Measurements from ENCODE around the gene AOPEP. TPM values are rescaled to one million over a fixed set of nuclear protein-coding genes. Genes with fewer than 3 reads are reported as not detected.

The AOPEP gene
- total and polyA plus RNA-seq, 11 donors = 105 to 310 (median 185) TPM

- 27 to 52% (median 29%) methylated on average over 3 of the region's 3 CpGs for WGBS, 4 donors
- Histone ChIP-seq H3K27ac (peak overlapping the region in 10 of 12 donors; percentile 29 to 98 (median 88)), H3K4me3 (peak overlapping the region in 5 of 12 donors; percentile 2 to 12 (median 7)), H3K36me3 (no peaks in the 10 kb centered on the region), H3K9me3 (no peaks in the 10 kb centered on the region), H3K27me3 (no peaks in the 10 kb centered on the region), H3K4me1 (peaks cover 10 to 72% (median 51%) of the 10 kb centered on the region in 12 donors)
- intact Hi-C loops (cut with DNase I) = loop anchor here in 5 of 10 donors (5.0 to 10.0 kb wide), 6 partner anchors 37 to 61 kb away; no protein-coding TSS in a partner anchor
- ATAC-seq (no peak), DNase-seq (no peak)
- TF ChIP-seq CTCF (IDR thresholded peaks at IDR 0.05) = no peak
- no peak for TF ChIP-seq POLR2A (IDR thresholded peaks at IDR 0.05)
These were observed 137.7 kb downstream of the AOPEP start for GRCh38 chr9:94864196-94864595.

- DNase-seq (no peak), ATAC-seq (no peak)
- H3K27ac ChIP-seq = peak overlapping the region in 11 of 12 donors; percentile 53 to 98 (median 88)
- peak overlapping the region in 3 of 12 donors; percentile 1 to 14 (median 7) for H3K4me3 ChIP-seq
- H3K27me3 ChIP-seq = no peaks in the 10 kb centered on the region
- TF ChIP-seq POLR2A (IDR thresholded peaks at IDR 0.05) (no peak), CTCF (IDR thresholded peaks at IDR 0.05) (no peak)
- intact Hi-C loops (cut with DNase I) = loop anchor here (5.0 to 10.0 kb wide), 10 partner anchors 38 to 142 kb away; no protein-coding TSS in a partner anchor
- 44 to 58% (median 48%) methylated on average over 8 of the region's 8 CpGs for WGBS, 4 donors
- no peaks in the 10 kb centered on the region for H3K9me3 ChIP-seq
- H3K4me1 ChIP-seq = peaks cover 10 to 78% (median 55%) of the 10 kb centered on the region in 12 donors
- no peaks in the 10 kb centered on the region for H3K36me3 ChIP-seq
These were observed 138.5 kb downstream of the AOPEP start for GRCh38 chr9:94864862-94865509.

- no peaks in the 10 kb centered on the region for H3K27me3 ChIP-seq
- H3K9me3 ChIP-seq = no peaks in the 10 kb centered on the region
- TF ChIP-seq CTCF (IDR thresholded peaks at IDR 0.05) (no peak), POLR2A (IDR thresholded peaks at IDR 0.05) (no peak)
- 52 to 58% (median 56%) methylated on average over 9 of the region's 9 CpGs for WGBS, 4 donors
- intact Hi-C loops (cut with DNase I) = loop anchor here in 7 of 10 donors (2.0 to 10.0 kb wide), 9 partner anchors 51 to 141 kb away; no protein-coding TSS in a partner anchor
- DNase-seq (peak in 4 of 5 donors; percentile 34 to 52 (median 44)), ATAC-seq (no peak)
- peaks cover 10 to 77% (median 57%) of the 10 kb centered on the region in 12 donors for H3K4me1 ChIP-seq
- no peaks in the 10 kb centered on the region for H3K36me3 ChIP-seq
- peak overlapping the region in 3 of 12 donors; percentile 1 to 14 (median 7) for H3K4me3 ChIP-seq
- peak overlapping the region; percentile 14 to 98 (median 88) for H3K27ac ChIP-seq
These were observed 139.3 kb downstream of the AOPEP start for GRCh38 chr9:94865582-94866452.

GRCh38 chr9:94866770-94867169 lies 140.3 kb downstream of the AOPEP start:
- DNase-seq = no peak
- ATAC-seq = no peak
- intact Hi-C loops (cut with DNase I) = loop anchor here in 7 of 10 donors (2.0 to 10.0 kb wide), 9 partner anchors 52 to 141 kb away; no protein-coding TSS in a partner anchor
- no peaks in the 10 kb centered on the region for H3K27me3 ChIP-seq
- peak overlapping the region; percentile 70 to 98 (median 88) for H3K27ac ChIP-seq
- H3K4me1 ChIP-seq = peaks cover 10 to 80% (median 62%) of the 10 kb centered on the region in 12 donors
- TF ChIP-seq POLR2A (IDR thresholded peaks at IDR 0.05) (no peak), CTCF (IDR thresholded peaks at IDR 0.05) (no peak)
- H3K9me3 ChIP-seq = no peaks in the 10 kb centered on the region
- peak overlapping the region in 4 of 12 donors; percentile 3 to 22 (median 10) for H3K4me3 ChIP-seq
- H3K36me3 ChIP-seq = no peaks in the 10 kb centered on the region

Measured in heart left ventricle (tissue), 16 donors.